WERI-Rb-1 (cell line): ENCODE measurements around the gene CHTF18.

Source experiments
- DNase-seq: peaks from one replicate; pipeline ENCODE4 v3.0.0-alpha.2; 2020
- H3K27ac ChIP-seq: fragments of 250-450 bp; sonication (Bioruptor Pico); 2 replicates; pipeline ENCODE4 v1.5.1; 2020; ENCODE audit warnings: mild to moderate bottlenecking, moderate library complexity
- H3K27me3 ChIP-seq: fragments of 250-450 bp; sonication (Bioruptor Pico); 2 replicates; pipeline ENCODE4 v1.5.1; 2021; ENCODE audit warnings: mild to moderate bottlenecking, low read depth, moderate library complexity; ENCODE audit not compliant: insufficient read depth, severe bottlenecking
- H3K36me3 ChIP-seq: fragments of 250-450 bp; sonication (Bioruptor Pico); 2 replicates; pipeline ENCODE4 v1.5.1; 2020; ENCODE audit warnings: mild to moderate bottlenecking, moderate library complexity
- H3K4me3 ChIP-seq: 2 replicates; pipeline ENCODE4 v1.5.1; 2011; ENCODE audit warnings: low read depth, mild to moderate bottlenecking, control low read depth, low read length
- H3K9me3 ChIP-seq: fragments of 250-450 bp; sonication (Bioruptor Pico); 2 replicates; pipeline ENCODE4 v1.5.1; 2021; ENCODE audit warnings: mild to moderate bottlenecking, moderate library complexity; ENCODE audit not compliant: severe bottlenecking
- TF ChIP-seq, protein P1 (sequence below): IDR thresholded peaks from 2 replicates; pipeline ENCODE4 v1.5.1; 2011; ENCODE audit warnings: low read depth, mild to moderate bottlenecking, control low read depth, inconsistent platforms, low read length

CHTF18 gene

DNA sequence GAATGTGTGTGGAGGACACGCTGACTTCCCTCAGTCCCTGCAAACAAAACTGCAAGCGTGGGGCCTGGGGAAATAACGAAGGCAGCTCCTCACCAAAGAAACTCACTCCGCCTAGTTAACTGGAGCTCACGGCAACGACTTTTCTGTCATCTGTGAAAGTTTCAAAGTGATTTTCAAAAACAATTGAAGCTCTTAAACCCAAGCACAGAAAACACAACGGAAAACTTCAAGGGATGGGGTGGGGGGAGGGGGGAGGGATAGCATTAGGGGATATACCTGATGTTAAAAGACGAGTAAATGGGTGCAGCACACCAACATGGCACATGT lies 15.3 kb downstream of the CHTF18 start:
- Histone ChIP-seq H3K36me3 (0 out of 2 replicates have a peak, but pooled peaks cover 1% of the 10 kb centered on the region), H3K4me3 (no peak overlapping the region), H3K9me3 (no peaks in the 10 kb centered on the region), H3K27ac (no peak overlapping the region), H3K27me3 (no peaks in the 10 kb centered on the region)
- no peak for DNase-seq
- TF ChIP-seq, protein P1, sequence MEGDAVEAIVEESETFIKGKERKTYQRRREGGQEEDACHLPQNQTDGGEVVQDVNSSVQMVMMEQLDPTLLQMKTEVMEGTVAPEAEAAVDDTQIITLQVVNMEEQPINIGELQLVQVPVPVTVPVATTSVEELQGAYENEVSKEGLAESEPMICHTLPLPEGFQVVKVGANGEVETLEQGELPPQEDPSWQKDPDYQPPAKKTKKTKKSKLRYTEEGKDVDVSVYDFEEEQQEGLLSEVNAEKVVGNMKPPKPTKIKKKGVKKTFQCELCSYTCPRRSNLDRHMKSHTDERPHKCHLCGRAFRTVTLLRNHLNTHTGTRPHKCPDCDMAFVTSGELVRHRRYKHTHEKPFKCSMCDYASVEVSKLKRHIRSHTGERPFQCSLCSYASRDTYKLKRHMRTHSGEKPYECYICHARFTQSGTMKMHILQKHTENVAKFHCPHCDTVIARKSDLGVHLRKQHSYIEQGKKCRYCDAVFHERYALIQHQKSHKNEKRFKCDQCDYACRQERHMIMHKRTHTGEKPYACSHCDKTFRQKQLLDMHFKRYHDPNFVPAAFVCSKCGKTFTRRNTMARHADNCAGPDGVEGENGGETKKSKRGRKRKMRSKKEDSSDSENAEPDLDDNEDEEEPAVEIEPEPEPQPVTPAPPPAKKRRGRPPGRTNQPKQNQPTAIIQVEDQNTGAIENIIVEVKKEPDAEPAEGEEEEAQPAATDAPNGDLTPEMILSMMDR: no peak

DNA sequence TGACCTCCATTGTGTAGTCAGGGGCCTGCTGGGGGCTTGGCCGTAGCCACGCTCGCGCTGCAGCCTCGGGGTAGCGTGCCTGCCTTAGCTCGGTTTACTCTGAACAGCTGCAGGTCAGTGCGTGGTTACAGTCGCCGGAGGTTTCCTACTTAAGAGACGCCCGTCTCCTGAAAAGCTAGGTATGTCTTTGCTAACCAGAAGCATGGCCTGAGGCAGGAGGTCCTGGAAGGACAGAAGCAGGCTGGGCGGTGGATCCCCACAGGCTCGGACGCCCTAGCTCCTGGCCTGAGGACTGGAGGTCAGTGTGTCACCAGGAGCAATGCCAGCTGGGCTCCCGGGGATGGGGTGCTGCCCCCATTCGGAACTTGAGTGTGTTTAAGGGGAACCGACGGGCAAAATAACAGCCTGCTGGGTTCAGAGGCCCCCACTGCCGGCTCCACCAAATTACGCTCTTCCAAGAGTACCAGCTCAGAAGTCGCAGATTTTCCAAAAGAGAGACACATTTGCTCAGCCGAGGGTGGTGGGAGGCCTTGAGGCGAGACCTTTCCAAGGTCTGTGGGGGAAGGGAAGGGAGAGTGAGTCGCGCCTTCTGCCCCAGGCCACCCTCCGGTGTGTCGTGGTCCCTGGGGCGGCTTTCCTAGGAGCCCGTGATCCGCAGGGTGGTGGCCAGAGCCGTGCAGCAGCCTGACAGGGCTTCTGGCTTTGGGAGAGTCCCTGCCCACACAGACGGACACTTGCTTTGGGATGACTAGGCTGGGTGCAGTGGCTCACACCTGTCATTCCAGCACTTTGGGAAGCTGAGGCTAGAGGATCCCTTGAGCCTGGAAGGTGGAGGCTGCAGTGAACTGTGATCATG lies 16.0 kb downstream of the CHTF18 start:
- H3K27me3 ChIP-seq: no peaks in the 10 kb centered on the region
- H3K9me3 ChIP-seq: no peaks in the 10 kb centered on the region
- H3K4me3 ChIP-seq: no peak overlapping the region
- DNase-seq: no peak
- TF ChIP-seq, protein P1: no peak
- H3K36me3 ChIP-seq: no peaks in the 10 kb centered on the region
- no peak overlapping the region for H3K27ac ChIP-seq

DNA sequence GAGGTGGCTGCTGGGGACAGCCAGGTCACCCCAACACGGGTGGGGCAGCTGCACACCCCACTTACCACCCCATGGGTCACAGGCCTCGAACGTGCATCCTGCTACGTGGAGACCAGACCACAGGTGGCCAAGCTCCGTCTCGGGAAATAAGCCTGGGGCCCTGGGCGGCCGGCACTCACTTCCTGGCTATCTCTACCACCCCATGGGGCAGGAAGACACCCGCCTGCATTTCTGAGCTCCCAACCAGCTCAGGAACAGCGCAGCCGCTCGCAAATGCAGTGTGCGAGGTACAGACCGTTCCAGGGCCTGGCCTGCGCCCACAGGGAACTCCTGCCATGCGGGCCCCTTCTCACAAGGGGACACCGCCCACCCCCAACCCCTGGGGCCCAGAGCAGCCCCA lies 17.1 kb downstream of the CHTF18 start:
- H3K27me3 ChIP-seq: no peaks in the 10 kb centered on the region
- no peak overlapping the region for H3K4me3 ChIP-seq
- no peak for DNase-seq
- no peaks in the 10 kb centered on the region for H3K36me3 ChIP-seq
- no peaks in the 10 kb centered on the region for H3K9me3 ChIP-seq
- no peak overlapping the region for H3K27ac ChIP-seq
- TF ChIP-seq, protein P1: no peak

DNA sequence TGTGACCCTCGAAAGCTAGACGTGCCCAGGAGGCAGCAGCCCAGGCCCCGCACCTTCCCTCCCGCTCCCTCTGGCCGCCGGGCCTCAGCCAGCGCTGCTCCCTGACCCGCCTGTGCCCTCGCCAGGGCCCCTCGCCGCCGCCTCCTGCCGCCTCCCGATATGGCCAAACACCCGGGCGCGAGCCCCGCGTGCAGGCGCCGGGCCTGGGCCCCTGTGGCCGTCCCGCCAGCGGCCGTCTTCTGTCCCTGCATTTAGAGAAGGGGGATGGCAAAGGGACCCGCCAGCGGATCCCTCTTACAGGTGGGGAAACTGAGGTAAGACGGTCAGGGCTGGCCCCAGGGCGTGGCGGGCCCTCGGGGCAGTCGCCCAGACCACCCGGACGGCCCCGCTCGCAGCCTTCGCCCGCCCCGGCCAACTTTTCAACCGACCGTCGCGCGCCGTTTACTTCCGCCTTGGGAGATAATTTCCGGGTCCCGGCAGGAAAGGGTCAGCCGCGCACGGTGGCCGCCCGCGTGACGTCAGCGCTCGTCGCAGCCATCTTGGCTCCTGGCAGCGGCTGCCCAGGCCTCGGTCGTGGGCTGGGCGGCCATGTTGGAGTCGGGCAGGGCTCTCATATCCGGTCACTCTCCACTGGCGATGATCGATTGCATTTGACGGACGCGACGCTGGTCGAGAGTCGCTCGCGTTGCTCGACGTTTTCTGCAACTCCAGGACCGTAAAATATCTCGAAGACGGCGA lies 19.1 kb downstream of the CHTF18 start:
- Histone ChIP-seq H3K27ac (peak overlapping the region; percentile 92), H3K4me3 (peak overlapping the region; percentile 63), H3K36me3 (no peaks in the 10 kb centered on the region), H3K9me3 (no peaks in the 10 kb centered on the region), H3K27me3 (no peaks in the 10 kb centered on the region)
- DNase-seq: peak; percentile 94
- TF ChIP-seq, protein P1: no peak

DNA sequence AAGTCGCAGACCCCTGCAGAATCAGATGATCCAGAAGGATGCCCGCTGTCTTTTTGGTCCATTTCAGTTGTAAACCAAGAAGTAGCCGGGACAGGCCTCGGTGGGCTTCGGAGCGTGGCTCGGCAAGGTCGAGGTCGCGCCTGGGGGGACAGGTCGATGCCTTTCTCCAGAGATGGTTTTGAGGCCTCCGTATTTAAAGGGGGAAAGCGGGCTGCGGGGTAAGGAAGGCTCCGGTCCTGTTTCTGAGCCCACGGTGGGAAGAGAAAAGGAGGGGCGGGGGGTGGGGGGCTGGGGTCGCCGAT lies 19.6 kb downstream of the CHTF18 start:
- no peak for DNase-seq
- TF ChIP-seq, protein P1: no peak
- H3K27ac ChIP-seq: peak overlapping the region; percentile 92
- peak overlapping the region; percentile 63 for H3K4me3 ChIP-seq
- peaks cover 2% of the 10 kb centered on the region for H3K27me3 ChIP-seq
- no peaks in the 10 kb centered on the region for H3K9me3 ChIP-seq
- no peaks in the 10 kb centered on the region for H3K36me3 ChIP-seq
